GM12873 (cell line): ENCODE data around the gene MYO5C.

ENCODE experiments used
- CTCF ChIP-seq: IDR thresholded peaks from 2 replicates; pipeline ENCODE4 v1.5.1; 2012; ENCODE audit warnings: low read depth, mild to moderate bottlenecking, moderate library complexity, low read length, control low read depth; ENCODE audit not compliant: insufficient read depth; ENCODE audit errors: missing control alignments

The MYO5C gene

DNA sequence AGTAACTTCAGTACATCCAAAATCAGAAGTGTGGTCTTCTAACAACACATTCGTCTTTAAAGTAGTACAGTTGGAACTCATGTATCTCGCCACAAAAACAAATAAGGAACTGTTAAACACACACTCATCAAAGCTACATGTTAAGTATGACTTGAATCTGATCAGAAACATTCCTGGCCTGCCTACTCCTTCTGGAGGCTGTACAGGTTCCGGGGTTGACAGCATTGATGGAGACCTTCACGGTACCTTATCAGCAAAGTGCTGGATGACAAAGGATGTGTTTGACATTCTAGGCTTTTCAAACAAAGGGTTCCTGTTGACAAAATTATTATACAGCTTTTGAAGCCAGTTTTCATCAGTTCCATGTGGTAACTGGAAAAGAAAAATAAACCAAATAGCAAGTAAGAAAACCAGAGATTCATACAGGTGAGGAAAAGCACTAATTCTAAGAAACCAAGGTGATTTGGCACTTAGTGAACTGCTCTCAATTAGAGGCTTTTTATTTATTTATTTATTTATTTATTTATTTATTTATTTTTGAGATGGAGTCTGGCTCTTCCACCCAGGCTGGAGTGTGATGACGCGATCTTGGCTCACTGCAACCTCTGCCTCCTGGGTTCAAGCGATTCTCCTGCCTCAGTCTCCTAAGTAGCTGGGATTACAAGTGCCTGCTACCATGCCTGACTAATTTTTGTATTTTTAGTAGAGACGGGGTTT is 44.3 kb downstream of the MYO5C start:
- TF ChIP-seq CTCF: no peak

GRCh38 chr15:52247461-52247860 is 48.1 kb downstream of the MYO5C start:
- no peak for TF ChIP-seq CTCF

DNA sequence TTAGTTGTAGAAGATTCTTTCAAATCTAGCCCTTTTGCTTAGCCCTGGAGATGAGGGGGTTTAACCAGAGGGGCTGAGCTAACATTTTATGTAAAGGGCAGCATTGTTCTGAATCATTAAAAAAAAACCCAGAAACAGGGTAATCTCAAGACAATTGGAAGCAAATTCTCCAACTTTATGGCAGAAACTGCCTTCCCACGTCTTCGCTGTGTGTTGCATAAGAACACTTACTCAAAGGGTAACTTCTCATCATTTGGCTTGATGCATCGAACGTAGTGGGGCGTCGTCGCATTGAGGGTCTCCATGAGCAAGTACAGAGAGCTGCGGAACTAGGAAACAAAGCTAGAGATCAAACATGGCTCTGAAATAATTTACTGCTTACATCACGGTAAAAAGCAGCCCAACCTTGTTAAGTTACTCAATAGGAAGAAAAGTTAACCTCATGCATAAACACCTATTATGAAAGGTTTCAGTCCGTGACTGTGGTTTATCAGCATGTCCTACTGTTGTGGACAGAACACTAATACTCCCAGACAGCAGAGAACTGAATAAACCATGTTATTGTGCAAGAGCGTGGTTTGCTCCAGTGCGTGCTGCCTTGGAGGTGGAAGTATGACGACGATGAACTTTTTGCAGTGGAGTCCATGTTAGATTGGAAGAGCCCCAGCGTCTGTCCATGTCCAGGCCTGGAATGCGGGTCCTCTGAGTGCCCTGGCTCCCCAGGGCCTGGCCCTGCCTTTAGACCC is 48.7 kb downstream of the MYO5C start:
- TF ChIP-seq CTCF: no peak

GRCh38 chr15:52243697-52244555 is 51.7 kb downstream of the MYO5C start:
- TF ChIP-seq CTCF: no peak

GRCh38 chr15:52243286-52243685 is 52.3 kb downstream of the MYO5C start:
- no peak for TF ChIP-seq CTCF

GRCh38 chr15:52241489-52241888 is 54.1 kb downstream of the MYO5C start:
- TF ChIP-seq CTCF: no peak

DNA sequence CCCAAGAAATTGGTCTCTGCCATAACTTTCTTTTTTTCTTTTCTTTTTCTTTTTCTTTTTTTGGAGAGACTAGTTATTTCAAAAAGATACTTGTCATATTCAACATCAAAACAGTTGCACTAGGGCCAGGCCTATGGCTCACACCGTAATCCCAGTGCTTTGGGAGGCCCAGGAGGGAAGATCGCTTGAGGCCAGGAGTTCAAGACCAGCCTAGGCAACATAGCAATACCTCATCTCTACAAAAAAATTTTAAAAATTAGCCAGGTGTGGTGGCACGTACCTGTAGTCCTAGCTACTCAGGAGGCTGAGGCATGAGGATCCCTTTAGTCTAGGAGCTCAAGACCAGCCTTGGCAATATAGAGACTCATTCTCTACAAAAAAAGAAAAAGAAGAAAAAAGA is 55.4 kb downstream of the MYO5C start:
- TF ChIP-seq CTCF: no peak
